GM12878 (cell line): ENCODE data around the gene DCAF7. TPM values are rescaled to one million over a fixed set of nuclear protein-coding genes. Genes with fewer than 3 reads are reported as not detected.

ENCODE experiments used
- ATAC-seq: fragments of 200-7000 bp; cut with Tn5 transposase; 3 replicates; pipeline ENCODE4 v1.9.1; 2020; ENCODE audit warnings: mild to moderate bottlenecking, moderate library complexity
- BruUV-seq: library from RNA; stranded (reverse); fragments of 400-500 nt; replicated peaks from 2 replicates; lab custom pipeline; 2021; lab: Mats Ljungman, UMichigan
- CTCF ChIA-PET: fragments of 300-600 bp; sonication (Branson Sonifier 250); formaldehyde crosslinking; extraction: SDS; loops from one replicate; lab custom pipeline; 2021; ENCODE audit warnings: inconsistent platforms; lab: Yijun Ruan, JAX
- POLR2A ChIA-PET: fragments of 350-600 bp; formaldehyde crosslinking; extraction: SDS; loops from one replicate; lab custom pipeline; 2021; ENCODE audit warnings: inconsistent platforms; lab: Charles Lee
- RAD21 ChIA-PET: fragments of 300-600 bp; sonication (Branson Sonifier 250); formaldehyde crosslinking; loops from one replicate; lab custom pipeline; 2023; ENCODE audit warnings: antibody characterized with exemption; ENCODE audit not compliant: unreplicated experiment; lab: Charles Lee
- SMC1A ChIA-PET: fragments of 300-600 bp; sonication (Branson Sonifier 250); formaldehyde crosslinking; loops from one replicate; lab custom pipeline; 2023; ENCODE audit not compliant: unreplicated experiment, uncharacterized antibody; lab: Charles Lee
- DNase-seq: peaks from one replicate; pipeline ENCODE4 v3.0.0-alpha.2; 2011; ENCODE audit warnings: low read depth, low spot score
- FAIRE-seq: peaks from 3 replicates; lab custom pipeline; 2011; peaks lifted over from hg19 to GRCh38; lab: Jason Lieb, UNC
- H2AFZ ChIP-seq: 2 replicates; pipeline ENCODE4 v1.6.0; 2011; ENCODE audit warnings: low read depth, low read length, control low read depth; ENCODE audit not compliant: control insufficient read depth
- H3K27ac ChIP-seq: 2 replicates; pipeline ENCODE4 v1.5.1; 2011; ENCODE audit warnings: control low read depth; ENCODE audit not compliant: control insufficient read depth, insufficient read depth
- H3K27me3 ChIP-seq, 2 experiments: replicated peaks in 1 of 2; 2 replicates each; pipeline versions ENCODE4 v1.6.0 to v1.6.1; 2011; ENCODE audit warnings: low read length in 1 of 2; ENCODE audit not compliant: control insufficient read depth in 2 of 2, insufficient read depth in 2 of 2
- H3K36me3 ChIP-seq, 2 experiments: 2 replicates each; pipeline ENCODE4 v1.5.1; 2011; ENCODE audit warnings: low read length in 1 of 2; ENCODE audit not compliant: control insufficient read depth in 2 of 2, insufficient read depth in 2 of 2
- H3K4me1 ChIP-seq: 2 replicates; pipeline ENCODE4 v1.6.1; 2011; ENCODE audit warnings: mild to moderate bottlenecking, low read length, moderate library complexity, mixed read lengths; ENCODE audit not compliant: control insufficient read depth, insufficient read depth
- H3K4me2 ChIP-seq: 2 replicates; pipeline ENCODE4 v1.6.0; 2011; ENCODE audit warnings: control low read depth; ENCODE audit not compliant: control insufficient read depth, insufficient read depth
- H3K4me3 ChIP-seq: fragments of 200-600 bp; sonication (generic); 2 replicates; pipeline ENCODE4 v1.5.1; 2016
- H3K79me2 ChIP-seq: 2 replicates; pipeline ENCODE4 v1.6.0; 2011; ENCODE audit warnings: low read length; ENCODE audit not compliant: control insufficient read depth, insufficient read depth
- H3K9ac ChIP-seq: 2 replicates; pipeline ENCODE4 v1.8.0; 2011; ENCODE audit warnings: low read length, control low read depth, mixed read lengths; ENCODE audit not compliant: control insufficient read depth, insufficient read depth
- H3K9me3 ChIP-seq: replicated peaks from 3 replicates; pipeline ENCODE4 v1.5.1; 2011; ENCODE audit warnings: mild to moderate bottlenecking, low read length; ENCODE audit not compliant: control insufficient read depth, insufficient read depth
- H4K20me1 ChIP-seq: 2 replicates; pipeline ENCODE4 v1.6.0; 2011; ENCODE audit not compliant: control insufficient read depth, insufficient read depth
- CHD2 ChIP-seq: IDR thresholded peaks from 2 replicates; pipeline ENCODE4 v1.6.1; 2011; ENCODE audit warnings: low read depth, low read length, improper control_type of control experiment, borderline replicate concordance
- CREM ChIP-seq: IDR thresholded peaks from 2 replicates; pipeline ENCODE4 v1.6.1; 2014; ENCODE audit warnings: antibody characterized with exemption, low read depth
- E2F4 ChIP-seq: IDR thresholded peaks from 2 replicates; pipeline ENCODE4 v1.6.1; 2012; ENCODE audit warnings: low read depth, low read length, improper control_type of control experiment
- EED ChIP-seq: sonication (generic); IDR thresholded peaks from 2 replicates; pipeline ENCODE4 v1.6.1; 2016; ENCODE audit warnings: antibody characterized with exemption, low read depth
- EZH2 ChIP-seq: IDR thresholded peaks from 2 replicates; pipeline ENCODE4 v1.6.1; 2012; ENCODE audit warnings: low read depth, mild to moderate bottlenecking, control low read depth, inconsistent platforms, low read length, borderline replicate concordance; ENCODE audit not compliant: control insufficient read depth
- HCFC1 ChIP-seq: fragments of 150-350 bp; IDR thresholded peaks from 2 replicates; pipeline ENCODE4 v1.6.1; 2014; ENCODE audit warnings: low read length
- LARP7 ChIP-seq: fragments of 450-650 bp; IDR thresholded peaks from 2 replicates; pipeline ENCODE4 v1.6.1; 2017; ENCODE audit warnings: mild to moderate bottlenecking
- PKNOX1 ChIP-seq: fragments of 450-650 bp; IDR thresholded peaks from 2 replicates; pipeline ENCODE4 v1.6.1; 2016; ENCODE audit warnings: mild to moderate bottlenecking
- POLR2AphosphoS5 ChIP-seq: IDR thresholded peaks from 2 replicates; pipeline ENCODE4 v1.6.1; 2011; ENCODE audit warnings: mild to moderate bottlenecking, low read length, inconsistent platforms
- RAD51 ChIP-seq: fragments of 450-650 bp; IDR thresholded peaks from 2 replicates; pipeline ENCODE4 v1.6.1; 2016; ENCODE audit warnings: moderate library complexity, mild to moderate bottlenecking, inconsistent platforms
- RB1 ChIP-seq: fragments of 450-650 bp; formaldehyde crosslinking; IDR thresholded peaks from 2 replicates; pipeline ENCODE4 v1.6.1; 2017; ENCODE audit warnings: mild to moderate bottlenecking, borderline replicate concordance
- SUZ12 ChIP-seq: fragments of 200-600 bp; sonication (generic); IDR thresholded peaks from one replicate; pipeline ENCODE4 v1.6.1; 2018; ENCODE audit warnings: antibody characterized with exemption, mild to moderate bottlenecking; ENCODE audit not compliant: unreplicated experiment
- ZNF207 ChIP-seq: fragments of 450-650 bp; IDR thresholded peaks from 2 replicates; pipeline ENCODE4 v1.6.1; 2014; ENCODE audit warnings: antibody characterized with exemption, mild to moderate bottlenecking, borderline replicate concordance
- ZZZ3 ChIP-seq: IDR thresholded peaks from 2 replicates; pipeline ENCODE4 v1.6.1; 2011; ENCODE audit warnings: low read depth; ENCODE audit not compliant: control insufficient read depth, insufficient read length
- whole genome bisulfite sequencing: methylation state at CpG from one replicate; pipeline ENCODE4 v1.1.6; 2016; ENCODE audit warnings: low lambda C conversion rate; ENCODE audit not compliant: insufficient replicate concordance, insufficient coverage; ENCODE audit errors: missing lambda C conversion rate; 5-methylcytosine and 5-hydroxymethylcytosine counted together
- in situ Hi-C: fragments of 300-500 bp; cut with MboI; formaldehyde crosslinking; loops from 9 replicates; pipeline ENCODE4 v1.14.3; 2018; ENCODE audit warnings: mixed read lengths
- intact Hi-C: fragments of 100-400 bp; cut with micrococcal nuclease; formaldehyde crosslinking; loops from one replicate; pipeline ENCODE4 v1.14.2; 2022; ENCODE audit not compliant: unreplicated experiment
- polyA plus RNA-seq, 11 experiments: library from polyadenylated mRNA; depleted of rRNA in 4 of 11; unstranded in 6 of 11; stranded (reverse) in 5 of 11; fragments of >200 nt; fragmentation: Nextera tagmentation in 4 of 11; fragmentation: Illumina TruSeq in 1 of 11; extraction: Ambion mirVana in 4 of 11; extraction: Trizol in 1 of 11; gene quantifications; 1 replicate in 1 of 11; 2 replicates in 10 of 11; pipeline versions ENCODE4 v1.2.1 to v1.2.3, GENCODE V29; 2011 to 2016; ENCODE audit warnings: inconsistent platforms in 2 of 11, missing spikeins in 2 of 11, low read depth in 1 of 11
- total RNA-seq, 4 experiments: library from RNA; depleted of rRNA in 3 of 4; stranded (reverse); fragments of >200 nt in 3 of 4; fragmentation: Illumina TruSeq in 1 of 4; extraction: Trizol in 1 of 4; gene quantifications; 2 replicates each; pipeline versions ENCODE4 v1.2.1 to v1.2.3, GENCODE V29; 2013 to 2021
- TF ChIP-seq, protein P1 (sequence below): fragments of 450-650 bp; IDR thresholded peaks from 2 replicates; pipeline ENCODE4 v1.6.1; 2014; ENCODE audit warnings: mild to moderate bottlenecking

Gene DCAF7
- total and polyA plus RNA-seq, 10 of the 15 experiments (the other 5 are each of a cell fraction or from before 2014, with no cell fraction given): 27.0 to 103 (median 54.5) TPM

- POLR2A ChIA-PET: no interaction called here
- 41% methylated on average over 4 of the region's 4 CpGs for WGBS
- Histone ChIP-seq H3K4me3 (no peak overlapping the region), H2AFZ (no peak overlapping the region), H3K4me1 (no peaks in the 10 kb centered on the region), H3K27me3 (peaks cover 0 to 9% of the 10 kb centered on the region in 2 experiments; a peak in 3 of 4 replicates), H4K20me1 (no peaks in the 10 kb centered on the region), H3K9me3 (no peaks in the 10 kb centered on the region), H3K9ac (no peak overlapping the region), H3K79me2 (no peaks in the 10 kb centered on the region), H3K4me2 (no peak overlapping the region), H3K27ac (no peak overlapping the region), H3K36me3 (no peaks in the 10 kb centered on the region)
- CTCF ChIA-PET: no interaction called here
- DNase-seq: no peak
- no peak for ATAC-seq
- no peak for FAIRE-seq
- SMC1A ChIA-PET: interaction anchor here (0.9 kb wide), 1 partner anchor 75 kb away, joined by 3 read pairs; no protein-coding TSS in a partner anchor
- intact Hi-C loops (no loop called here), in situ Hi-C loops (no loop called here)
- TF ChIP-seq CREM (no peak), EED (no peak)
- RAD21 ChIA-PET: no interaction called here
- BruUV-seq: no TSS peak
Observed at GRCh38 chr17:63537001-63537400, 13.3 kb upstream of the DCAF7 start.

DNA sequence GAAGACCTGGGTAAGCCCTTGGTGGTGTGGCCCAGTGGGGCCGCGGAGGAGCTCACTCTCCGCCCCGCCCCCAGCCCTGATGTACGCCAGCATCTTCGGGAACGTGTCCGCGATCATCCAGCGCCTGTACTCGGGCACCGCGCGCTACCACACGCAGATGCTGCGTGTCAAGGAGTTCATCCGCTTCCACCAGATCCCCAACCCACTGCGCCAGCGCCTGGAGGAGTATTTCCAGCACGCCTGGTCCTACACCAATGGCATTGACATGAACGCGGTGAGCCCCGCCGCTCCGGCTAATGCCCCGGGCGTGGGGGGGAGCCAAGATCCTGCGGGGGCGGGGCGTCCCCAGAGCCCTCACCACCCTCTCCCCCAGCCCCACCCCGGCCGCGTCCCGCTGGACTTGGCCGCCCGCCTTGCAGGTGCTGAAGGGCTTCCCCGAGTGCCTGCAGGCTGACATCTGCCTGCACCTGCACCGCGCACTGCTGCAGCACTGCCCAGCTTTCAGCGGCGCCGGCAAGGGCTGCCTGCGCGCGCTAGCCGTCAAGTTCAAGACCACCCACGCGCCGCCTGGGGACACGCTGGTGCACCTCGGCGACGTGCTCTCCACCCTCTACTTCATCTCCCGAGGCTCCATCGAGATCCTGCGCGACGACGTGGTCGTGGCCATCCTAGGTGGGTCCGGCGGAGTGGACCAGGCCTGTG lies 12.1 kb upstream of the DCAF7 start:
- no peaks in the 10 kb centered on the region for H3K36me3 ChIP-seq
- POLR2A ChIA-PET: no interaction called here
- no TSS peak for BruUV-seq
- H3K9me3 ChIP-seq: no peaks in the 10 kb centered on the region
- no peaks in the 10 kb centered on the region for H4K20me1 ChIP-seq
- H3K27me3 ChIP-seq: peaks cover 0 to 9% of the 10 kb centered on the region in 2 experiments; a peak in 3 of 4 replicates
- H3K9ac ChIP-seq: no peak overlapping the region
- no peak overlapping the region for H3K27ac ChIP-seq
- 17% methylated on average over 33 of the region's 62 CpGs for WGBS
- intact Hi-C loops (no loop called here), in situ Hi-C loops (no loop called here)
- no peak overlapping the region for H3K4me2 ChIP-seq
- DNase-seq: no peak
- RAD21 ChIA-PET: no interaction called here
- H3K4me3 ChIP-seq: no peak overlapping the region
- SMC1A ChIA-PET: no interaction called here
- H3K79me2 ChIP-seq: no peaks in the 10 kb centered on the region
- no peak overlapping the region for H2AFZ ChIP-seq
- CTCF ChIA-PET: no interaction called here
- no peak for ATAC-seq
- no peak for FAIRE-seq
- no peaks in the 10 kb centered on the region for H3K4me1 ChIP-seq
- TF ChIP-seq PKNOX1 (no peak), ZNF207 (no peak), EZH2 (no peak), POLR2AphosphoS5 (no peak), RAD51 (no peak), CHD2 (no peak), SUZ12 (no peak), ZZZ3 (no peak), E2F4 (no peak), HCFC1 (no peak), LARP7 (no peak), RB1 (no peak)
- TF ChIP-seq, protein P1, sequence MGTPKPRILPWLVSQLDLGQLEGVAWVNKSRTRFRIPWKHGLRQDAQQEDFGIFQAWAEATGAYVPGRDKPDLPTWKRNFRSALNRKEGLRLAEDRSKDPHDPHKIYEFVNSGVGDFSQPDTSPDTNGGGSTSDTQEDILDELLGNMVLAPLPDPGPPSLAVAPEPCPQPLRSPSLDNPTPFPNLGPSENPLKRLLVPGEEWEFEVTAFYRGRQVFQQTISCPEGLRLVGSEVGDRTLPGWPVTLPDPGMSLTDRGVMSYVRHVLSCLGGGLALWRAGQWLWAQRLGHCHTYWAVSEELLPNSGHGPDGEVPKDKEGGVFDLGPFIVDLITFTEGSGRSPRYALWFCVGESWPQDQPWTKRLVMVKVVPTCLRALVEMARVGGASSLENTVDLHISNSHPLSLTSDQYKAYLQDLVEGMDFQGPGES: no peak
